BLaER1 (cell line): ENCODE results near the gene SLC12A6.
"Not testable (repeated sequence)": the region's sequence is repeated elsewhere in the genome, so short reads cannot be mapped to it uniquely, and the experiment has no call there.

Experiments
- H3K27ac ChIP-seq: shearing (Covaris generic); formaldehyde crosslinking; 2 replicates; pipeline ENCODE4 v1.8.1; 2022
- H3K27me3 ChIP-seq: shearing (Covaris generic); formaldehyde crosslinking; 2 replicates; pipeline ENCODE4 v1.8.1; 2022
- H3K36me3 ChIP-seq: shearing (Covaris generic); formaldehyde crosslinking; 2 replicates; pipeline ENCODE4 v1.8.1; 2022
- H3K4me1 ChIP-seq: shearing (Covaris generic); formaldehyde crosslinking; 2 replicates; pipeline ENCODE4 v1.8.1; 2022
- H3K4me2 ChIP-seq: shearing (Covaris generic); formaldehyde crosslinking; 2 replicates; pipeline ENCODE4 v1.8.1; 2022
- H3K4me3 ChIP-seq: shearing (Covaris generic); formaldehyde crosslinking; 2 replicates; pipeline ENCODE4 v1.8.1; 2022
- H3K9ac ChIP-seq: shearing (Covaris generic); formaldehyde crosslinking; 2 replicates; pipeline ENCODE4 v1.8.1; 2022
- H3K9me3 ChIP-seq: shearing (Covaris generic); formaldehyde crosslinking; 2 replicates; pipeline ENCODE4 v1.8.1; 2022
- H4K20me1 ChIP-seq: shearing (Covaris generic); formaldehyde crosslinking; 2 replicates; pipeline ENCODE4 v1.8.1; 2022
- Cebpa-rat ChIP-seq: shearing (Covaris generic); IDR thresholded peaks from 2 replicates; pipeline ENCODE4 v1.8.1; 2022

The SLC12A6 gene

DNA sequence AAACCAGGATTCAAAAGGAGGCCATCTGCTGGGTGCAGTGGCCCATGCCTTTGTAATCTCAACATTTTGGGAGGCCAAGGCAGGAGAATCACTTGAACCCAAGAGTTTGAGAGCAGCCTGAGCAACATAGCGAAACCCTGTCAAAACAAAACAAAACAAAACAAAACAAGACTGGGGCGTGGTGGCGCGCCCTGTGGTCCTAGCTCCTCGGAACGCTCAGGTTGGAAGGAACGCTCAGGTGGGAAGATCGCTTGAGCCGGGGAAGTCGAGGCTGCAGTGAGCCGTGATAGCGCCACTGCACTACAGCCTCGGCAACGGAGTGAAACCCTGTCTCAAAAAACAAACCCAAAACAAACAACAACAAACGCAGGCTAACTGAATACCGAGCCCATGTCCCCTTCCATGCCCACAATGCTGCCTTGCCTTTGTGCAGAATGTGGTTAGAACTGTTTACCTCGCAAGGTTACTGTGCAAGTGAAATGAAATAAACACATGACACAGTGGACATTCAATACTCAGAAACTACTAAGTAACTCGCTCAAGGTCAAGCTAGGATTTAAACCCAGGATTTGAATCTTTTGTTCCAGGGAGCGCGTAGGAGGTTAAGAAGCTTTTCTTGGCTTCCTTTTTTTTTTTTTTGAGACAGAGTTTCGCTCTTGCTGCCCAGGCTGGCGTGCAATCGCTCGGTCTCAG is 113.5 kb downstream of the SLC12A6 start:
- Histone ChIP-seq H4K20me1 (no peaks in the 10 kb centered on the region), H3K9me3 (no peaks in the 10 kb centered on the region)
- no peak for TF ChIP-seq Cebpa-rat

DNA sequence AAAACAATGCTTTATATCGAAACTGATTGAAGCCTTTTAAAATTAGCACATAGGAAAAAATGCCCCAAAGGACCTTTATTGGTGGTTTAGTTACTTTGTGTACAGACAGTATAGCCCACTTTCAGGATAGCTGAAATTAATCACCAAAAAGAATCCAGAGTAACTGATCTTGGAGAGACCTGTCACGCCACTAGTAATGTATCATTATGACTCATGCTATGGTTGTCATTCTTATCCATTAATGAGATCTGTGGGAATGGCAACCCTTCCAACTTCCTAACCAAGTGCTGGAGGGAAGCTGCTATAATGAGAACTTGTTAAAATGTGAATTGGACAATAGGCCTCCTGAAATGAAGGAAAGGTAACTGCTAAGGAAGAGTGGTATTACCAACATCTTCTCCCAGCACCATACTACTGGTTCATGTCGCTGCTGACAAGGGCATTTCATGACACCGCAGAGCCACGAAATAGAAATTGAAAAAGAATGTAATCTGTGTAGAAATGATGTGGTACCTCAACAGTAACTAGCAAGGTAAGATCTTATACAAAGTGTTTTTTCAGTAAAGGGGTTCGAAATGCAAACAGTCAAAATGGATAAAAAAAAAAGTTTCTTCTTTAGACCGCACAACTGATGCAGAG is 119.9 kb downstream of the SLC12A6 start:
- Histone ChIP-seq H3K4me2 (no peak overlapping the region), H3K4me1 (no peaks in the 10 kb centered on the region), H3K27me3 (no peaks in the 10 kb centered on the region), H4K20me1 (no peaks in the 10 kb centered on the region), H3K27ac (no peak overlapping the region), H3K4me3 (no peak overlapping the region), H3K9me3 (no peaks in the 10 kb centered on the region), H3K9ac (no peak overlapping the region), H3K36me3 (no peaks in the 10 kb centered on the region)
- no peak for TF ChIP-seq Cebpa-rat

More for the DNA sequence above, 113.5 kb downstream of the SLC12A6 start:
- Histone ChIP-seq H3K27ac (peak overlapping the region; percentile 79), H3K4me3 (peak overlapping the region; percentile 78), H3K4me2 (peak overlapping the region; percentile 90), H3K4me1 (peaks cover 25% of the 10 kb centered on the region), H3K36me3 (peaks cover 27% of the 10 kb centered on the region), H3K27me3 (no peaks in the 10 kb centered on the region), H3K9ac (peak overlapping the region; percentile 83)

DNA sequence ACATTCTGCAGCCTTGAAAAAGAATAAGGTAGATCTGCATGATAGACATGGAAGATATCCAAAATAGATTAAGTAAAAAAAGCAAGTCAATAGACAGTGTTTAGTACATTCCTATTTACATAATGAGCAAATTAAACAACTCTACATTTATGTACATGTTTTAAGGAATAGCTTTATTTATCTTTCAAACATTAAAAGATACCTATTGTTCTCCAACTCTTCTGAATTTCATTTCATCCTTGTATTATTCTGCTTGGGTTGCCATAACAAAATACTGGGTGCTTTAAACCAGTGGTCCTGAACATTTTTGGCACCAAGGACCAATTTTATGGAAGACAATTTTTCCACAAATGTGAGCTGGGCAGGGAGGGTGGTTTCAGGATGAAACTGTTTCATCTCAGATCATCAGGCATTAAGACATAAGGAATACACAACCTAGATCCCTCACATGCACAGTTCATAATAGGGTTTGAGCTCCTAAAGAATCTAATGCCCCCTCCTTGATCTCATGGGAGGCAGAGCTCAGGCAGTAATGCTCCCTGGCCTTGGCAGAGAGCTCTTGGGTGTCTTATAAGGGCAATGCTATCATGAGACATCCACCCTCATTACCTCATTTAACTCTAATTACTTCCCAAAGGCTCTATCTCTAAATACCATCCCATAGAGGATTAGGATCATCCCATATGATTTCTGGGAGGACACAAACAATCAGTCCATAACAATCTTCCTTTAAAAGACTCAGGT is 120.9 kb downstream of the SLC12A6 start:
- no peak for TF ChIP-seq Cebpa-rat
- H3K4me2 ChIP-seq = no peak overlapping the region
- no peak overlapping the region for H3K27ac ChIP-seq

DNA sequence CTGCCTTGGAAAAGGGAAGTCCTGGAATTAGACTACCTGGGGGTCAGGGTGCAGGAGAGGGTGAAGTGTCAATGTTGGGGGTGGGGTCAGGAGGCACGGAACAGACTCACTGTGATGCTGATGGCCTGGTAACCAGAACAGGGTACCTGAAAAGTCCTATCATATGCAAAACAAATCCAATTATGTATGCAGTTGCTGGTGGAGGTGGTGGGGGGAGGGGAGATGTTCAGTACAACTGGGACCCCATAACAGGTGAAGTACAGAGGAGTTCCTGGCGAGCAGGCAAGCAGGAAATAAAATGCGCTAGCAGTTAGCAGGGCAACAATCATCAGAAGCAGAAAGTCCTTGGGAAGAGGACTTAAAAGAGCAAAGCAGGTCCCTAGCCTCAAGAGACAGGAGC is 123.4 kb downstream of the SLC12A6 start:
- no peaks in the 10 kb centered on the region for H4K20me1 ChIP-seq
- H3K9ac ChIP-seq = no peak overlapping the region
- H3K27me3 ChIP-seq = no peaks in the 10 kb centered on the region
- H3K4me2 ChIP-seq = no peak overlapping the region
- H3K36me3 ChIP-seq = no peaks in the 10 kb centered on the region
- no peak overlapping the region for H3K4me3 ChIP-seq
- no peak for TF ChIP-seq Cebpa-rat
- no peaks in the 10 kb centered on the region for H3K4me1 ChIP-seq
- no peaks in the 10 kb centered on the region for H3K9me3 ChIP-seq
- H3K27ac ChIP-seq = no peak overlapping the region

More for the DNA sequence above, 120.9 kb downstream of the SLC12A6 start:
- no peak overlapping the region for H3K4me3 ChIP-seq
- H3K9ac ChIP-seq = no peak overlapping the region
- no peaks in the 10 kb centered on the region for H3K27me3 ChIP-seq
- no peaks in the 10 kb centered on the region for H3K36me3 ChIP-seq
- H3K4me1 ChIP-seq = no peaks in the 10 kb centered on the region
- no peaks in the 10 kb centered on the region for H3K9me3 ChIP-seq
- H4K20me1 ChIP-seq = no peaks in the 10 kb centered on the region

DNA sequence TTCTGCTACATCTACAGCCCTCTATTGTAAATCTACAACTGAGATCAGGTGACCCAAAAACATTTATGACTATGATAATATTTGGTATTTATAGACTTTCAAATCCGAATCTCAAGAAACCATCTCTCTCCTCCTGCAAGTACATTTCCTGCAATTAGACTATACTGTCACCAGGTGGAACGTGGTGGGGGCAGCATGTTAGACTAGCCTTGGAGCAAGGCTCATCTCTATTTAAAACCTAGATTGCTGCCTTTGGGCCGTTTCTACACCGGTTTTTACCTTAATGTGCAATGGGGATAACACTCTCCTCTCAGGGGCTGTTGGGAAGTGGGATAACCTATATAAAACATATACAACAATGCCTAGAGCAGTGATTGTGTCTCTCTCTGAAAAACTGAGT is 123.9 kb downstream of the SLC12A6 start:
- Histone ChIP-seq H3K9me3 (no peaks in the 10 kb centered on the region), H3K4me2 (no peak overlapping the region), H3K9ac (no peak overlapping the region), H3K36me3 (no peaks in the 10 kb centered on the region), H3K27me3 (no peaks in the 10 kb centered on the region), H3K4me3 (no peak overlapping the region), H3K4me1 (peaks cover 2% of the 10 kb centered on the region), H3K27ac (no peak overlapping the region), H4K20me1 (peaks cover 2% of the 10 kb centered on the region; the same call in 1 of the 2 replicates)
- TF ChIP-seq Cebpa-rat = no peak

DNA sequence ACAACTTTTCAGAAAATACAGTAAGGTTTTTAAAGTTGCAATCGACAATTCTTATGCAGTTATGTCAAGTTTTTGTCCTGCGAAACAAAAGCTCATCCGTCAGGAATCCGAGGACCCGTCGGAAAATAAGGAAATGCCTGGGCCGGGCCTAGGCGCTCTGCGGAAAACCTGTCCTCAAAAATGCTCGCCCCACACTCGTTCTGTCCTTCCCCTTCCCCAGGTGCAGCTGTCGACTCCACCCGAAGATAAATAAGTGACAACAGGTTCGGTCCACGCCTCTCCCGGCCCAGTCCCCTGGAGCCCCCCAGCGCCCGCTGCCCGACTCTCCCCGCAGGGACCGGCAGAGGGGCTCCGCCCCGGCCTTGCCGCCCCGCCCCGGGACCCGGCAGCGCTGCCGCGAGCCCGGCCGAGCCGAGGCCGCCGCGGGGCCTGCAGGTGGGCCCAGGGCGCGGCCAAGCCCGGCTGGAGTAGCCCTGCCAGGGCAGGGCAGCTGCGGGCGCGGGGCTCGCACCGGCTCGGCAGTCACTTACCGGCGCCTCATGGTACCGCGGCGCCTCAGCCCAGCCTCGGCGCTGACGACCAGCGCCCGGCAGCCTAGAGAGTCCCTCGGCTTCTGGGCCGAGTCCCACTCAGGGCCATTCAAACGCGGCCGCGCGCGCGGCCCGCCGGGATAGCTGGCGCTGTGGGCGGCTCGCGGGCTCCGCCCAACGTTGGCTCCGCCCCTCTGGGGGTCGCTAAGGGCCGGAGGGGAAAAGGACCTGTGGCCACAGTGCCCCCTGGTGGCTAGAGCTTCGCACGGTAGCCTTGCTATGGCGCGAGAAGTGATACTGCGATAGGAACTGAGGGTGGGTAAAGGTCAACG is 127.9 kb downstream of the SLC12A6 start, which contains the start of gene KATNBL1:
KATNBL1 (minus strand) TSS at position 676 of the 862 bp plus-strand sequence. CDS start 46,420 bp downstream, outside the sequence.
- Histone ChIP-seq H3K27ac (peak within 1 kb of the TSS; percentile 93), H3K36me3 (peaks cover 19% of the 10 kb centered on the region; the same call in 1 of the 2 replicates)

DNA sequence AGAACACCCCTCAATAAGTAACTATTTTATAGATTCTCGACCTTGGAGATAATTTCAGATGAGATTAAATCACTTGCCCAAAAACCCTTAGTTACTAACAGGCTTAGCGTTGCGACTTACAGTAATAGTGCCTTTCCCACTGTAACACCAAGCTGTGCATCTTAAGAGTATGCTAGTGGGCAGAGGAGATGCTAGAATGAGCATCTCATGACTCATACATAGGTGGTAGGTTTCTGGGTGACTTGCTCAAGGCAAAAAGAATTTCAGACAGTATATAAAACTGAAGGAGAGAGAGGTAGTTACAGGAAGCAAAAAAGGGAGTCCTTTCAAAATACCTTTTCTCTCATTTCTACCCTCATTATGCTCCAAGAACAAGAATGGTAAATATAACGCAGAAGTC is 131.6 kb downstream of the SLC12A6 start:
- TF ChIP-seq Cebpa-rat = no peak
- no peak overlapping the region for H3K4me2 ChIP-seq
- H4K20me1 ChIP-seq = peaks cover 20% of the 10 kb centered on the region; the same call in 1 of the 2 replicates
- peaks cover 47% of the 10 kb centered on the region for H3K36me3 ChIP-seq
- peaks cover 15% of the 10 kb centered on the region for H3K4me1 ChIP-seq
- H3K4me3 ChIP-seq = no peak overlapping the region
- H3K27me3 ChIP-seq = no peaks in the 10 kb centered on the region
- H3K9me3 ChIP-seq = peaks cover 23% of the 10 kb centered on the region
- H3K27ac ChIP-seq = no peak overlapping the region
- H3K9ac ChIP-seq = no peak overlapping the region

More for the DNA sequence above, 127.9 kb downstream of the SLC12A6 start, which contains the start of gene KATNBL1:
- H4K20me1 ChIP-seq = peaks cover 14% of the 10 kb centered on the region; the same call in 1 of the 2 replicates
- peaks cover 15% of the 10 kb centered on the region for H3K4me1 ChIP-seq
- H3K4me2 ChIP-seq = peak within 1 kb of the TSS; percentile 92
- H3K27me3 ChIP-seq = no peaks in the 10 kb centered on the region
- TF ChIP-seq Cebpa-rat = no peak
- peaks cover 5% of the 10 kb centered on the region; the same call in 1 of the 2 replicates for H3K9me3 ChIP-seq
- H3K4me3 ChIP-seq = peak within 1 kb of the TSS; percentile 86
- H3K9ac ChIP-seq = peak within 1 kb of the TSS; percentile 90

DNA sequence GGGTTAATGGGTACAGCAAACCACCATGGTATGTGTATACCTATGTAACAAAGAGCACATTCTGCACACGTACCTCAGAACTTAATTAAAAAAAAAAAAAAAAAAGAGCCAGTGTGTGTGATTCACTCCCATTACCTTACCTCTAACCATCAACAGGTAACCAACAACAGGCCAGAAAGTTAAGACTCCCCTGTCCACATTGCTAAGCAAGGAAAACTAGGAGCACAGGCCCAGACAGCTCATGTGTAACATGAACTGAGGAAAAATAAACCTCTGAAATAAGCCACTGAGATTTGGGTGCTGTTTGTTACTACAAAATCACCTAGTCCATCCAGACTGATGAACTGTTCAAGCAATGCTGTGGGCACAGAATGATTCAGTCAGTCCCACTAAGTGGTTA is 133.6 kb downstream of the SLC12A6 start:
- H3K9ac ChIP-seq = no peak overlapping the region
- TF ChIP-seq Cebpa-rat = no peak
- H3K36me3 ChIP-seq = peaks cover 68% of the 10 kb centered on the region
- peaks cover 30% of the 10 kb centered on the region for H3K9me3 ChIP-seq
- no peak overlapping the region for H3K27ac ChIP-seq
- H4K20me1 ChIP-seq = peaks cover 29% of the 10 kb centered on the region; the same call in 1 of the 2 replicates
- no peak overlapping the region for H3K4me2 ChIP-seq
- H3K4me3 ChIP-seq = no peak overlapping the region
- no peaks in the 10 kb centered on the region for H3K27me3 ChIP-seq
- peaks cover 15% of the 10 kb centered on the region for H3K4me1 ChIP-seq

DNA sequence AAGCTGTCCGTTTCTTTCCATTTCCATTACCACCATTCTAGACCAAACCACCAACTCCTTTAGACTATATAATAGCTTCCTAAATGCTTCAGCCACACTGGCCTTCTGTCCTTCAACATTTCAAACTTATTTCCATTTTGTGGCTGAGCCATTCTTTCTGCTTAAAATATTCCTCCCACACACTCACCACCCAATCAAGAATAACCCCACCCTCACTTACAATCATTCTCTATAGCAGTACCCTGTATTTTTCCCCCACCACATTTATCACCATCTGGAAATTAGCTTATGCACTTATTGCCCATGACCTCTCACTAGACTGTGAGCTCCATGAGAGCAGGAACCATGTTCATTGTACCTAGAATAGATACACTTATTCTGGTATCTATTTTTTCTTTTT is 134.3 kb downstream of the SLC12A6 start:
- peaks cover 30% of the 10 kb centered on the region; the same call in 1 of the 2 replicates for H4K20me1 ChIP-seq
- H3K36me3 ChIP-seq = peaks cover 71% of the 10 kb centered on the region
- H3K9ac ChIP-seq = no peak overlapping the region
- no peak for TF ChIP-seq Cebpa-rat
- H3K27ac ChIP-seq = no peak overlapping the region
- peaks cover 30% of the 10 kb centered on the region for H3K9me3 ChIP-seq
- H3K27me3 ChIP-seq = no peaks in the 10 kb centered on the region
- no peak overlapping the region for H3K4me2 ChIP-seq
- peaks cover 9% of the 10 kb centered on the region for H3K4me1 ChIP-seq
- H3K4me3 ChIP-seq = no peak overlapping the region

DNA sequence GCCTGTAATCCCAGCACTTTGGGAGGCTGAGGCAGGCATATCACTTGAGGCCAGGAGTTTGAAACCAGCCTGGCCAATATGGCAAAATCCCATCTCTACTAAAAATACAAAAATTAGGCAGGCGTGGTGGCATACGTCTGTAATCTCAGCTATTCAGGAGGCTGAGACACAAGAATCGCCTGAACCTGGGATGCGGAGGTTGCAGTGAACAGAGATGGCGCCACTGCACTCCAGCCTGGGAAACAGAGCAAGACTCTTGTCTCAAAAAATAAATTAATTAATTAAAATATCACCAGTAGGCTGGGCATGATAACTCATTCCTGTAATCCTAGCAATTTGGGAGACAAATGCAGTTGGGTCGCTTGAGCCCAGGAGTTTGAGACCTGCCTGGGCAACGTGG is 144.3 kb downstream of the SLC12A6 start:
- not testable (repeated sequence) for H3K4me3 ChIP-seq, H3K27me3 ChIP-seq, H3K4me1 ChIP-seq, H3K4me2 ChIP-seq, H3K27ac ChIP-seq, H3K9ac ChIP-seq
- H3K9me3 ChIP-seq = peaks cover 21% of the 10 kb centered on the region
- peaks cover 21% of the 10 kb centered on the region for H4K20me1 ChIP-seq
- peaks cover 46% of the 10 kb centered on the region for H3K36me3 ChIP-seq
